ENCODE data around the gene RAD23B. TPM values are rescaled to one million over a fixed set of nuclear protein-coding genes. Genes with fewer than 3 reads are reported as not detected.

RAD23B gene
- total and polyA plus RNA-seq, 2 of the 13 experiments (the other 11 are each of a cell fraction or from before 2014, with no cell fraction given) = 133 to 156 TPM

DNA sequence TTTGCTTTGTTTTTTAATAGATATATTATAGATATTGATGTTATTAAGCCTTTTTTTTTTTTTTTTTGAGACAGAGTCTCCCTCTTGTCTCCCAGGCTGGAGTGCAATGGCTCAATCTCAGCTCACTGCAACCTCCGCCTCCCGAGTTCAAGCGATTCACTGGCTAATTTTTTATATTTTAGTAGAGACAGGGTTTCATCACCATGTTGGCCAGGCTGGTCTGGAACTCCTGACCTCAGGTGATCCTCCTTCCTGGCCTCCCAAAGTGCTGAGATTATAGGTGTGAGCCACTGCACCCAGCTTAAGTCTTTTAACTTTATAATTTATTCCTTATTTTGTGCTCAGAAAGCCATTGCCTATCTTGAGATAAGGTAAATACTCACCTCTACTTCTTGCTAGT, 24.2 kb upstream of the RAD23B start:
- no peak overlapping the region for H3K27ac ChIP-seq (ENCODE audit: extremely low read length, insufficient read depth, low read length)
- no peak overlapping the region for H3K4me3 ChIP-seq (replicated peaks in 1 of 3; ENCODE audit: insufficient read depth in 1 of 3, low read depth in 2 of 3, low read length in 3 of 3)
- H3K9ac ChIP-seq (ENCODE audit: insufficient read depth, low read depth, low read length) = no peak overlapping the region
- no peaks in the 10 kb centered on the region for H4K20me1 ChIP-seq (ENCODE audit: insufficient read depth, low read length)
- CTCF ChIA-PET (ENCODE audit: low intra/inter-chr PET ratio, low total read pairs) = no interaction called here
- H2AFZ ChIP-seq (ENCODE audit: low read length) = no peak overlapping the region
- WGBS (ENCODE audit: low lambda C conversion rate) = 84% methylated on average over 3 of the region's 3 CpGs
- no peaks in the 10 kb centered on the region for H3K9me3 ChIP-seq (ENCODE audit: low read length)
- H3K4me2 ChIP-seq (ENCODE audit: low read depth, low read length) = no peak overlapping the region
- no peaks in the 10 kb centered on the region for H3K79me2 ChIP-seq (ENCODE audit: insufficient read depth, low read length)
- BruUV-seq (replicated peaks) = no TSS peak
- intact Hi-C loops (cut with micrococcal nuclease; ENCODE audit: unreplicated experiment) (no loop called here), in situ Hi-C loops (cut with HindIII; ENCODE audit: extremely low pct_ligation_motif_present, low pct_unique_long_range_greater_than_20kb) (no loop called here)
- H3K4me1 ChIP-seq (ENCODE audit: insufficient read depth, low read length) = peaks cover 35% of the 10 kb centered on the region
- H3K27me3 ChIP-seq (ENCODE audit: control insufficient read depth in 1 of 2, insufficient read depth in 2 of 2, low read length in 2 of 2) = no peaks in the 10 kb centered on the region
- no peak for TF ChIP-seq PAWR (CRISPR knock-in tag; IDR thresholded peaks at IDR 0.05; ENCODE audit: borderline replicate concordance)
- no peak for TF ChIP-seq ZIK1 (CRISPR knock-in tag; IDR thresholded peaks at IDR 0.05; ENCODE audit: borderline replicate concordance, low read depth)
- no peak for TF ChIP-seq ZNF207 (IDR thresholded peaks at IDR 0.05; ENCODE audit: borderline replicate concordance)
- TF ChIP-seq PHF8 (CRISPR knock-in tag; IDR thresholded peaks at IDR 0.05) = no peak
- TF ChIP-seq NCOR1 (IDR thresholded peaks at IDR 0.05; ENCODE audit: borderline replicate concordance, low read length) = no peak
- no peak for TF ChIP-seq SOX5 (CRISPR knock-in tag; IDR thresholded peaks at IDR 0.05; ENCODE audit: borderline replicate concordance)
- no peak for TF ChIP-seq AKNA (CRISPR knock-in tag; IDR thresholded peaks at IDR 0.05; ENCODE audit: borderline replicate concordance)
- no peak for TF ChIP-seq ZBTB20 (CRISPR knock-in tag; IDR thresholded peaks at IDR 0.05; ENCODE audit: borderline replicate concordance, low read depth)
- TF ChIP-seq E2F5 (CRISPR knock-in tag; conservative IDR thresholded peaks at IDR 0.05) = no peak
- no peak for TF ChIP-seq KAT7 (CRISPR knock-in tag; IDR thresholded peaks at IDR 0.05; ENCODE audit: borderline replicate concordance)
- H3K36me3 ChIP-seq (replicated peaks in 1 of 2; ENCODE audit: control insufficient read depth in 1 of 2, insufficient read depth in 2 of 2, low read length in 2 of 2) = no peaks in the 10 kb centered on the region
- DNase-seq (ENCODE audit: low spot score) (no peak), FAIRE-seq (no peak), ATAC-seq (no peak)
- POLR2A ChIA-PET = interaction anchor here (2.5 kb wide), 1 partner anchor 24 kb away, joined by 29 read pairs; the partner anchor contains the start of gene RAD23B

Data from HepG2 (cell line).